Liver (tissue), 9 donors: Measurements from ENCODE around the gene PINLYP. TPM values are rescaled to one million over a fixed set of nuclear protein-coding genes. Genes with fewer than 3 reads are reported as not detected.

Source experiments
- DNase-seq: peaks from one replicate; pipeline ENCODE4 v3.0.0-alpha.2; 2017; ENCODE audit warnings: low spot score
- H3K27ac ChIP-seq, 2 donors: one replicate each; pipeline ENCODE4 v1.7.0; 2013; ENCODE audit warnings: inconsistent platforms in 2 of 2, low read length in 2 of 2, control low read depth in 1 of 2, low read depth in 1 of 2, mild to moderate bottlenecking in 1 of 2
- H3K27me3 ChIP-seq, 4 donors: one replicate each; pipeline versions ENCODE4 v1.6.1 to v1.7.0; 2013; ENCODE audit warnings: low read length in 3 of 4, inconsistent platforms in 1 of 4, mild to moderate bottlenecking in 1 of 4, moderate library complexity in 1 of 4; ENCODE audit not compliant: control insufficient read depth in 4 of 4, insufficient read depth in 4 of 4
- H3K36me3 ChIP-seq, 4 donors: one replicate each; pipeline versions ENCODE4 v1.6.1 to v1.7.0; 2013; ENCODE audit warnings: low read length in 3 of 4, mild to moderate bottlenecking in 3 of 4, low read depth in 1 of 4, moderate library complexity in 1 of 4; ENCODE audit not compliant: control insufficient read depth in 4 of 4, insufficient read depth in 3 of 4
- H3K4me1 ChIP-seq, 4 donors: one replicate each; pipeline versions ENCODE4 v1.6.1 to v1.7.0; 2013; ENCODE audit warnings: low read length in 3 of 4, mild to moderate bottlenecking in 3 of 4, moderate library complexity in 1 of 4; ENCODE audit not compliant: control insufficient read depth in 4 of 4, insufficient read depth in 4 of 4
- H3K4me3 ChIP-seq, 3 donors: one replicate each; pipeline versions ENCODE4 v1.6.1 to v1.7.0; 2013; ENCODE audit warnings: low read length in 3 of 3, control low read depth in 1 of 3, low read depth in 1 of 3, mild to moderate bottlenecking in 1 of 3
- H3K9ac ChIP-seq, 2 donors: one replicate each; pipeline ENCODE4 v1.7.0; 2013; ENCODE audit warnings: low read length in 2 of 2, mild to moderate bottlenecking in 2 of 2, moderate library complexity in 2 of 2, control low read depth in 1 of 2, low read depth in 1 of 2
- H3K9me3 ChIP-seq, 4 donors: one replicate each; pipeline versions ENCODE4 v1.6.1 to v1.7.0; 2013; ENCODE audit warnings: low read length in 3 of 4; ENCODE audit not compliant: control insufficient read depth in 4 of 4
- EGR1 ChIP-seq, 2 donors: IDR thresholded peaks; 2 replicates each; pipeline ENCODE4 v1.6.1; 2016 to 2018; ENCODE audit warnings: antibody characterized with exemption in 2 of 2, low read depth in 2 of 2
- FOXA1 ChIP-seq: IDR thresholded peaks from 2 replicates; pipeline ENCODE4 v1.6.1; 2016; ENCODE audit warnings: antibody characterized with exemption
- FOXA2 ChIP-seq: IDR thresholded peaks from 2 replicates; pipeline ENCODE4 v1.6.1; 2016; ENCODE audit warnings: antibody characterized with exemption
- GABPA ChIP-seq, 2 donors: IDR thresholded peaks in 1 of 2; conservative IDR thresholded peaks in 1 of 2; 2 replicates each; pipeline ENCODE4 v1.6.1; 2016; ENCODE audit warnings: antibody characterized with exemption in 2 of 2, mild to moderate bottlenecking in 1 of 2, moderate library complexity in 1 of 2
- HNF4A ChIP-seq, 2 donors: conservative IDR thresholded peaks; 2 replicates each; pipeline ENCODE4 v1.6.1; 2016; ENCODE audit warnings: antibody characterized with exemption in 2 of 2, mild to moderate bottlenecking in 2 of 2
- HNF4G ChIP-seq: IDR thresholded peaks from 2 replicates; pipeline ENCODE4 v1.6.1; 2016; ENCODE audit warnings: antibody characterized with exemption
- RAD21 ChIP-seq, 2 donors: IDR thresholded peaks; 2 replicates each; pipeline ENCODE4 v1.6.1; 2016; ENCODE audit warnings: antibody characterized with exemption in 2 of 2, mild to moderate bottlenecking in 2 of 2
- SP1 ChIP-seq: IDR thresholded peaks from 2 replicates; pipeline ENCODE4 v1.6.1; 2018; ENCODE audit warnings: antibody characterized with exemption, mild to moderate bottlenecking
- TAF1 ChIP-seq: conservative IDR thresholded peaks from 2 replicates; pipeline ENCODE4 v1.6.1; 2016; ENCODE audit warnings: antibody characterized with exemption, mild to moderate bottlenecking
- YY1 ChIP-seq: IDR thresholded peaks from 2 replicates; pipeline ENCODE4 v1.6.1; 2016; ENCODE audit warnings: antibody characterized with exemption, mild to moderate bottlenecking
- WGBS: extraction: QIAGEN DNeasy Blood & Tissue Kit; methylation state at CpG from one replicate; pipeline ENCODE4 v1.1.7; 2013; 5-methylcytosine and 5-hydroxymethylcytosine counted together
- polyA plus RNA-seq, 2 donors: library from polyadenylated mRNA; stranded (reverse) in 1 of 2; unstranded in 1 of 2; fragments of 200-250 nt in 1 of 2; fragments of >200 nt in 1 of 2; fragmentation: Nextera tagmentation in 1 of 2; extraction: Ambion mirVana in 1 of 2; gene quantifications; one replicate each; pipeline versions ENCODE4 v1.2.1 to v1.2.3, GENCODE V29; 2013 to 2015
- total RNA-seq, 2 donors: library from RNA; depleted of rRNA; stranded (reverse); fragments of >200 nt; gene quantifications; one replicate each; pipeline ENCODE4 v1.2.3, GENCODE V29; 2014
- TF ChIP-seq, protein P1 (sequence below): fragments of 150-350 bp; IDR thresholded peaks from 2 replicates; pipeline ENCODE4 v1.5.1; 2017; ENCODE audit warnings: improper control_type of control experiment, low read depth, low read length; ENCODE audit not compliant: missing input control
- TF ChIP-seq, protein P2 (sequence below): IDR thresholded peaks from 2 replicates; pipeline ENCODE4 v1.6.1; 2016; ENCODE audit warnings: antibody characterized with exemption, mild to moderate bottlenecking
- TF ChIP-seq, protein P3 (sequence below): IDR thresholded peaks from 2 replicates; pipeline ENCODE4 v1.6.1; 2016; ENCODE audit warnings: antibody characterized with exemption
- donor health status: healthy.
- donor health status: healthy.
- donor health status: healthy.
- donor health status: healthy.
- donor health status: healthy.

The PINLYP gene
- total and polyA plus RNA-seq, 4 donors: 0.42 to 4.3 (median 0.57) TPM

DNA sequence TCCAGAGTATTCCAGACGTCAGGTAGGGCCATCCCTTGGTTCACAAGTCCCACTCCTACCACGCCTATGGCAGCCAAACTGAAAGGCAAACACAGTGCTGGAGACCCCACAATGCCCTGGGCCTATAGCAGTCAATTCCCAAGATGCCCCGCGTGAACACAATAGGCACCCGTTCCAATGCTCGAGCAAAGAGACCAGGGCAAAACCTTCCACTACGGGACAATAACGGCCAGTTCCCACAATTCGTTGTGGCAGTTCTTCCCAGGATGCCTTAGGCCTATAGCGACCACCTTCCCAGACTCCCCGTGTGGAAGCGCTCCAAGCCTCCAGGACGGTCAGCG, 43.3 kb downstream of the PINLYP start:
- H3K36me3 ChIP-seq: no peaks in the 10 kb centered on the region
- H3K9ac ChIP-seq: peak overlapping the region; percentile 95 to 96
- no peaks in the 10 kb centered on the region for H3K9me3 ChIP-seq
- H3K4me3 ChIP-seq: peak overlapping the region; percentile 70 to 100 (median 93)
- H3K4me1 ChIP-seq: peaks cover 0 to 16% (median 11%) of the 10 kb centered on the region in 4 donors
- DNase-seq: no peak
- under 1% methylated on average over 14 of the region's 14 CpGs for WGBS
- H3K27ac ChIP-seq: peak overlapping the region; percentile 83 to 91
- no peaks in the 10 kb centered on the region for H3K27me3 ChIP-seq
- TF ChIP-seq FOXA2 (no peak), FOXA1 (no peak), HNF4A (conservative IDR thresholded peaks at IDR 0.05) (no peak), EGR1 (IDR thresholded peaks at IDR 0.05; ENCODE audit: low read depth in 2 of 2) (no peak), RAD21 (IDR thresholded peaks at IDR 0.05) (no peak), SP1 (peak; percentile 15), GABPA (IDR thresholded peaks at IDR 0.05 in 1 of 2, conservative IDR thresholded peaks at IDR 0.05 in 1 of 2) (no peak), TAF1 (peak; percentile 38)
- TF ChIP-seq, protein P1, sequence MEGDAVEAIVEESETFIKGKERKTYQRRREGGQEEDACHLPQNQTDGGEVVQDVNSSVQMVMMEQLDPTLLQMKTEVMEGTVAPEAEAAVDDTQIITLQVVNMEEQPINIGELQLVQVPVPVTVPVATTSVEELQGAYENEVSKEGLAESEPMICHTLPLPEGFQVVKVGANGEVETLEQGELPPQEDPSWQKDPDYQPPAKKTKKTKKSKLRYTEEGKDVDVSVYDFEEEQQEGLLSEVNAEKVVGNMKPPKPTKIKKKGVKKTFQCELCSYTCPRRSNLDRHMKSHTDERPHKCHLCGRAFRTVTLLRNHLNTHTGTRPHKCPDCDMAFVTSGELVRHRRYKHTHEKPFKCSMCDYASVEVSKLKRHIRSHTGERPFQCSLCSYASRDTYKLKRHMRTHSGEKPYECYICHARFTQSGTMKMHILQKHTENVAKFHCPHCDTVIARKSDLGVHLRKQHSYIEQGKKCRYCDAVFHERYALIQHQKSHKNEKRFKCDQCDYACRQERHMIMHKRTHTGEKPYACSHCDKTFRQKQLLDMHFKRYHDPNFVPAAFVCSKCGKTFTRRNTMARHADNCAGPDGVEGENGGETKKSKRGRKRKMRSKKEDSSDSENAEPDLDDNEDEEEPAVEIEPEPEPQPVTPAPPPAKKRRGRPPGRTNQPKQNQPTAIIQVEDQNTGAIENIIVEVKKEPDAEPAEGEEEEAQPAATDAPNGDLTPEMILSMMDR: no peak
- TF ChIP-seq, protein P2, sequence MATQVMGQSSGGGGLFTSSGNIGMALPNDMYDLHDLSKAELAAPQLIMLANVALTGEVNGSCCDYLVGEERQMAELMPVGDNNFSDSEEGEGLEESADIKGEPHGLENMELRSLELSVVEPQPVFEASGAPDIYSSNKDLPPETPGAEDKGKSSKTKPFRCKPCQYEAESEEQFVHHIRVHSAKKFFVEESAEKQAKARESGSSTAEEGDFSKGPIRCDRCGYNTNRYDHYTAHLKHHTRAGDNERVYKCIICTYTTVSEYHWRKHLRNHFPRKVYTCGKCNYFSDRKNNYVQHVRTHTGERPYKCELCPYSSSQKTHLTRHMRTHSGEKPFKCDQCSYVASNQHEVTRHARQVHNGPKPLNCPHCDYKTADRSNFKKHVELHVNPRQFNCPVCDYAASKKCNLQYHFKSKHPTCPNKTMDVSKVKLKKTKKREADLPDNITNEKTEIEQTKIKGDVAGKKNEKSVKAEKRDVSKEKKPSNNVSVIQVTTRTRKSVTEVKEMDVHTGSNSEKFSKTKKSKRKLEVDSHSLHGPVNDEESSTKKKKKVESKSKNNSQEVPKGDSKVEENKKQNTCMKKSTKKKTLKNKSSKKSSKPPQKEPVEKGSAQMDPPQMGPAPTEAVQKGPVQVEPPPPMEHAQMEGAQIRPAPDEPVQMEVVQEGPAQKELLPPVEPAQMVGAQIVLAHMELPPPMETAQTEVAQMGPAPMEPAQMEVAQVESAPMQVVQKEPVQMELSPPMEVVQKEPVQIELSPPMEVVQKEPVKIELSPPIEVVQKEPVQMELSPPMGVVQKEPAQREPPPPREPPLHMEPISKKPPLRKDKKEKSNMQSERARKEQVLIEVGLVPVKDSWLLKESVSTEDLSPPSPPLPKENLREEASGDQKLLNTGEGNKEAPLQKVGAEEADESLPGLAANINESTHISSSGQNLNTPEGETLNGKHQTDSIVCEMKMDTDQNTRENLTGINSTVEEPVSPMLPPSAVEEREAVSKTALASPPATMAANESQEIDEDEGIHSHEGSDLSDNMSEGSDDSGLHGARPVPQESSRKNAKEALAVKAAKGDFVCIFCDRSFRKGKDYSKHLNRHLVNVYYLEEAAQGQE: no peak
- TF ChIP-seq, protein P3, sequence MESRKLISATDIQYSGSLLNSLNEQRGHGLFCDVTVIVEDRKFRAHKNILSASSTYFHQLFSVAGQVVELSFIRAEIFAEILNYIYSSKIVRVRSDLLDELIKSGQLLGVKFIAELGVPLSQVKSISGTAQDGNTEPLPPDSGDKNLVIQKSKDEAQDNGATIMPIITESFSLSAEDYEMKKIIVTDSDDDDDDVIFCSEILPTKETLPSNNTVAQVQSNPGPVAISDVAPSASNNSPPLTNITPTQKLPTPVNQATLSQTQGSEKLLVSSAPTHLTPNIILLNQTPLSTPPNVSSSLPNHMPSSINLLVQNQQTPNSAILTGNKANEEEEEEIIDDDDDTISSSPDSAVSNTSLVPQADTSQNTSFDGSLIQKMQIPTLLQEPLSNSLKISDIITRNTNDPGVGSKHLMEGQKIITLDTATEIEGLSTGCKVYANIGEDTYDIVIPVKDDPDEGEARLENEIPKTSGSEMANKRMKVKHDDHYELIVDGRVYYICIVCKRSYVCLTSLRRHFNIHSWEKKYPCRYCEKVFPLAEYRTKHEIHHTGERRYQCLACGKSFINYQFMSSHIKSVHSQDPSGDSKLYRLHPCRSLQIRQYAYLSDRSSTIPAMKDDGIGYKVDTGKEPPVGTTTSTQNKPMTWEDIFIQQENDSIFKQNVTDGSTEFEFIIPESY: no peak

DNA sequence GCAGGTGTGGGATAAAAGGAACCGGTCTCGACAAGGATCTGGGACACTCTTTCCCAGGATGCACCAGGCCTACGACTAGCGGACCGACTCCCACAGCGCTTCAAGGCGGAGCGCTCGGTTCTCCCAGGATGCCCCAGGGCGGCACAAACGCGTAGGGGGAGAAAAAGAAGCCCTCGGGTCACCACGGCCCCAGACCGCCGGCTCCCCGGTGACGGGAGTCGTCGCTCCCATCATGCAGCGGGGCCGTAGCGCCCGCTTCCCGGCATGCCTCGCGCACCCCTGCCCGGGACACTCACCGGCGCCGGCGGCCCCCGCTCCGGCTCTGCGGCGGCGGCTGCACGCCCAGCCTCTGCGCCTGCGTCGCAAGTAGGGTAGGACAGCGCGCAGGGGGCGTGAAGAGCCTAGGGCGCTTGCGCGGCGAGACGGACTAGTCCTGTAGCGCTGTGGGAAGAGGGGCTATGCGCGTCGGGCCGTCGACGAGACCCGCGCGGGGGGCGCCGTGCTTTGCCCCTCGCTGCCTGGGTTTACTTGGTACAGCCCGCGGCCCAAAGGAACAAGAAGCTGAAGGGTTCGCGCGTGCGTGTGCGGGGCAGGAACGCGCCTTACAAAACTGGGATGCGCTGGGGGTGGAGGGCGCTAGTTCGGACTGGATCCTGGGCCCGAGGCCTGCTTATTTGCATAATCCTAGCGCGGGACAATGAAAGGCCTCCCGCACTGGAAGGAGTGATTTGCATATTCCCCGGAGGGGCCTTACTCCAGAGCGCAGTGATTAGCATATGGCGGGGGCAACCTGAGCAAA, 43.9 kb downstream of the PINLYP start, which contains the start of gene ZNF428:
TSS of gene ZNF428 (minus strand) at position 368 of the 799 bp plus-strand sequence. CDS start 5,325 bp downstream, outside the sequence.
- no peaks in the 10 kb centered on the region for H3K36me3 ChIP-seq
- TF ChIP-seq SP1: no peak
- peak; percentile 34 for TF ChIP-seq YY1
- no peak for TF ChIP-seq HNF4A (conservative IDR thresholded peaks at IDR 0.05)
- TF ChIP-seq HNF4G: no peak
- peak within 1 kb of the TSS; percentile 70 to 100 (median 93) for H3K4me3 ChIP-seq
- whole genome bisulfite sequencing: under 1% methylated on average over 81 of the region's 81 CpGs
- peak within 1 kb of the TSS; percentile 95 to 96 for H3K9ac ChIP-seq
- peak within 1 kb of the TSS; percentile 83 to 91 for H3K27ac ChIP-seq
- peaks cover 0 to 16% (median 11%) of the 10 kb centered on the region in 4 donors for H3K4me1 ChIP-seq
- H3K9me3 ChIP-seq: no peaks in the 10 kb centered on the region
- peak; percentile 85 for DNase-seq
- H3K27me3 ChIP-seq: no peaks in the 10 kb centered on the region
